Posterior vena cava (tissue), 2 donors: ENCODE measurements around the gene NSG2. TPM values are rescaled to one million over a fixed set of nuclear protein-coding genes. Genes with fewer than 3 reads are reported as not detected.
"Not testable (repeated sequence)": the region's sequence is repeated elsewhere in the genome, so short reads cannot be mapped to it uniquely, and the experiment has no call there.

Source experiments
- DNase-seq: peaks from one replicate; pipeline ENCODE4 v3.0.0-alpha.2; 2020; ENCODE audit warnings: low spot score
- intact Hi-C, 2 donors: fragments of 100-400 bp; cut with DNase I; formaldehyde crosslinking; loops; one replicate each; pipeline versions ENCODE4 v1.14.1 to v1.14.2; 2022 to 2023
- long read RNA-seq, 2 donors: library from polyadenylated mRNA; unstranded; transcript quantifications; one replicate each; pipeline ENCODE4 v2.0.0, GENCODE V29; 2020 to 2021
- total RNA-seq, 2 donors: library from RNA; stranded (reverse); fragmentation: NEBNext Ultra II Directional; extraction: Animal tissue kit (Norgen Biotek cat#: 25700); gene quantifications; one replicate each; pipeline ENCODE4 v1.2.1, GENCODE V29; 2021
- donor health status: DM: yes; HTN: yes; CAD: no.
- donor health status: DM: yes; HTN: yes; CAD: no.

The NSG2 gene
- under 1 TPM in 1 of 2 donors, not detected in 1; 0.29 TPM for total RNA-seq
- long read RNA-seq, donor 1 = 0 reads
- long read RNA-seq, donor 2 = 0 reads

DNA sequence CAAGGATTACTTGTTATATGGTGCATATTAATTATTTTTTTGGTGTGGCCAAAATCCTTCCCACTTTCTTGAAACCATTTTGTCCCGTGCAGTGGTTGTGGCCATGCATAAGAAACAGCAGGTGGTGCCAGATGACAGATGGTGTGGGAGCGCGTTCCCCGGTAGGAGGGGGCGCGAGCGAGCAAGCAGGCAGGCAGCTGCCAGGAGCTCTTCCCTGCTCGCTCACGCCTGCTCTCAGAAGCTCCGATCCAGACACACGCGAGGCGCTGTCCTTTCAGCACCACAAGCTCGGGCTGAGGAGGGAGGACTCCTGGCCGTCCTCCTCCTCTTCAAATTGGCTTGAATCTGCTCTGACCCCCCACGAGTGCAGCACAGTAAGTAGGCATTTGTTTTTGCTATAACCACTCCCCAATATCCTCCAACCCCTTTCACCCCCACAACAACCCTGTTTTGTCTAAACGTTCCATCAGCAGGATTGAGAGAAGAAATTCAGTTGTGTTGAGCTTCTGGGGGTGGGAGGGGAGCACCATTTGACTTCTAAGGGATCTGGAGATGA lies at the start of gene NSG2:
NSG2 (plus strand) TSS at position 237 of the 556 bp plus-strand sequence. CDS start 1,050 bp downstream, outside the sequence.
- intact Hi-C loops = loop anchor here in 1 of 2 donors (2.0 kb wide), 1 partner anchor 265 kb away; no protein-coding TSS in a partner anchor
- peak; percentile 91 for DNase-seq

DNA sequence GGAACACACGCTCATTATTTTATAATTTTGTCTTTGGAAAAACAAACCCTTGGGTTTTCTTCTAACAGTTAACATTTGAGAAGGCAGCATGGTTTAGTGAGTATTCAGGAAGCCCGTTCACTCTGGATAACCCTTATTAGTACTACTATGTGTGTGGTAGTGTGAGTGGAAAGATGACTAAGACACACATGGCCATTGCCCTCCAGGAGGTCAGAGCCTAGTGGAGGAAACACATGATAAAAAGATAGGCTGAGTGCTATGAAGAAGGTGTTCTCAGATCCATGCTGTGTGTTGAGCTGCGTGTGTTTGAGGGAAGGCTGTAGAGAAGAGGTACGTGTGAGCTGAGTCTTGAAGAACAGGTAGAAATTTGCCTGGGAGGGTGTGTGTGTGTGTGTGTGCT lies 48.2 kb upstream of the NSG2 start:
- intact Hi-C loops = no loop called here
- DNase-seq = no peak

GRCh38 chr5:173998531-173998930 lies 47.0 kb upstream of the NSG2 start:
- intact Hi-C loops = no loop called here
- DNase-seq = no peak

DNA sequence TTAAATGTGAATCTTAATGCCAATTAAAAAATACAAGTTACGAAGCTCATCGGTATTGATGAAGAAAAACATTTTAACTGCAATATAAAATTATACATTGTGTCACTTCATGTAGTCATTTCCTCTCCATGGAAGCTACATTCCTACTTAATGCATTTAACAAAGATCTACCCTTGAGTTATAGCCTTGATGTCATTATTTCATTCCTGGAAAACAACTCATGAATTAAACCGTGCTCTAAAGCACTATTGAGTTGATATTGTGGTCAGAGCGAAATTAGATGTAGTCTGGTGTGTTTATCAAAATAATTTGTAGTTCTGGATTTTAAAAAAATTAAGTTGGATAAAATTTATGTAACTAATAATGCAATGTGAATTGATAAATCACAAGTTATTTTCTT lies 45.4 kb upstream of the NSG2 start:
- no peak for DNase-seq
- intact Hi-C loops = no loop called here

GRCh38 chr5:174003795-174004194 lies 41.7 kb upstream of the NSG2 start:
- intact Hi-C loops = no loop called here
- DNase-seq = no peak

DNA sequence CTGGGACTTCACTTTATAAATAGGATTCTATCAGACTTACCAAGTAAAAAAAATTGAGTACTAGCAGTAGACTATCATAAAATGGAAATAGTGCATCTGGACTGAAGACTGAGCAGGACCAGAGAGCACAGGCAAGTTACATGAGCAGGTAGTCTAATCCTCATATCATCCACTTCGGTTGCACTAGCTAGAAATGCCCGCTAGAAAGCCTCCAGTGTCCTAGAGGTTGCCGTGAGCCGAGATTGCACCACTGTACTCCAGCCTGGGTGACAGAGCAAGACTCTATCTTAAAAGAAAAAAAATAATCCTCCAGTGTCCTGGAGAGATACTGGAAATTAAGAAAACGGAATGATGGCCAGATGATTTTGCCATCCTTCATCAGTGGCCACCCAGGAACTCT lies 36.6 kb upstream of the NSG2 start:
- no peak for DNase-seq
- intact Hi-C loops = no loop called here

DNA sequence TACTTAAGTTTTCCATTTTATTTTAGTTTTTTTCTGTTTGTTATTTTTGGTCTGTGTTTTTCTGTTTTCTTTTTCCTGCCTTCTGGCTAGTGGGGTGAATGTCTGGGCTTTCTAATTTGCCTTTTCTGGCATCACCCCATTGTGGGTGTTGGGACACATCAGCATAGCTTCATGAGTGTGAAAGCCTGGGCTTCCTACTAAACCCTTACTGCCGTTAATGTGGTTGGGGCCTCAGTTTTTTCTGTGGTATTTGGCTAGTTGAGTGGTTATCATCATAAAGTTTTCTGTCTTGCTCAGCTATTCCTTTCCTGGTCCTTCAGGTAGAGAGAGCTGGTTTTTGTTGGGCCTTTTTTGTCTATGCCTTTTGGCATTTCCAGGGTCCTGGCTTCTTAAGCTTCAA lies 35.1 kb upstream of the NSG2 start:
- DNase-seq = no peak
- intact Hi-C loops = no loop called here

- intact Hi-C loops = no loop called here
- no peak for DNase-seq
Measured at GRCh38 chr5:174011441-174011840, 34.1 kb upstream of the NSG2 start.

GRCh38 chr5:174020069-174020927 lies 25.2 kb upstream of the NSG2 start:
- DNase-seq, intact Hi-C loops: not testable (repeated sequence)

DNA sequence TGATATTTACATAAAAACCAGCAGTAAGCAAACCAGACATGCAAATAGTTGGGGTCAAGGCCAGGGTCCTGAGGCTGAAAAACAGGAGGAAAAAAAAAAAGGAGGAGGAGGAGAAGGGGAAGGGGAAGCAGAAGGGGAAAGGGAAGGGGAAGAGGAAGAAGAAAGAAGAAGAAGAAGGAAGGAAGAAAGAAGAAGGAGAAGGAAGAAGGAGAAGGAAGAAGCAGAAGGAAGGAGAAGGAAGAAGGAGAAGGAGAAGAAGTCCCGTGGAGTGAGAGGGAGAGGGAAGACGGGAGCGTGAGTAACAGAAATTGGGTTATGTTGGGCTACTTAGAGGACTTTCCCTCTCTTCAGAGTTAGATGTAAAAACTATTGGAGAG lies 24.6 kb upstream of the NSG2 start:
- DNase-seq = no peak
- intact Hi-C loops = no loop called here

GRCh38 chr5:174022384-174023095 lies 23.0 kb upstream of the NSG2 start:
- intact Hi-C loops = no loop called here
- no peak for DNase-seq

- no peak for DNase-seq
- intact Hi-C loops = no loop called here
Measured at GRCh38 chr5:174030286-174030685, 15.2 kb upstream of the NSG2 start.

GRCh38 chr5:174044466-174045254 lies 846 bp upstream of the NSG2 start:
- intact Hi-C loops = loop anchor here in 1 of 2 donors (5.0 kb wide), 1 partner anchor 268 kb away; no protein-coding TSS in a partner anchor

DNA sequence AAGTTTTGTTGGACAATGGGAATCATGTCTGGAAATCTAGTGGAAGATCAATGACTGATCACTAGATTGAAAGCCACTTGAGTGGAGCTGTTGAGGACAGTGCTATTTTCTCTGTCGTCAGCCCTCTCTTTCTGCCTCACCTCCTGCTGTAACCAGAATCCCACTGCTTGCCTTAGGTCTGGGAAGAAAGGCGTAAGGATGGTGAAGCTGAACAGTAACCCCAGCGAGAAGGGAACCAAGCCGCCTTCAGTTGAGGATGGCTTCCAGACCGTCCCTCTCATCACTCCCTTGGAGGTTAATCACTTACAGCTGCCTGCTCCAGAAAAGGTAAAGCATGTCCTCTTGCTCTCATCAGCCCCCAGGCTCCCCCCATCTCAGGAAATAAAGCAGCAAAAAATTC lies 1.1 kb downstream of the NSG2 start:
- intact Hi-C loops = loop anchor here in 1 of 2 donors (2.0 kb wide), 1 partner anchor 264 kb away; no protein-coding TSS in a partner anchor
- DNase-seq = no peak

More at GRCh38 chr5:174044466-174045254, 846 bp upstream of the NSG2 start:
- no peak for DNase-seq

- no peak for DNase-seq
- intact Hi-C loops = loop anchor here in 1 of 2 donors (2.0 kb wide), 1 partner anchor 263 kb away; no protein-coding TSS in a partner anchor
Measured at GRCh38 chr5:174047472-174048099, 2.1 kb downstream of the NSG2 start.

- no peak for DNase-seq
- intact Hi-C loops = loop anchor here in 1 of 2 donors (5.0 kb wide), 1 partner anchor 255 kb away; no protein-coding TSS in a partner anchor
Measured at GRCh38 chr5:174052636-174053035, 7.1 kb downstream of the NSG2 start.

DNA sequence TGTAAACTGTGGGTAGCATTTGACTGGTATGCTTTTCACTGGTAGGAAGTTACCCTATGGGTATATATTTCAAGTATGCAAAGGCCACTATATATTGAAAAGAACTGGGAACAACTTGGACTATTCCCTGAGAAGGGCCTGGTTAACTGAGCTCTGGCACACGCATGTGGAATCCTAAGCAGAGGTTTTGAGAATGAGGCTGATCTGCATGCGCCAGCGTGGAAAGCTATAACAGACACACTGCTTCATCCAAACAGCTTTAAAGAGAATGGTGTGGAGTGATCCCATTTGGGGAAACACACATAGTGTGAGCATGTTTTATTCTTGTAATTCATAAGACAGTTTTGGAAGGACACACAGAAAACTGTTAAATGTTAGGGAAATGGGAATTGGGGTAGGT lies 8.4 kb downstream of the NSG2 start:
- intact Hi-C loops = loop anchor here in 1 of 2 donors (5.0 kb wide), 1 partner anchor 253 kb away; no protein-coding TSS in a partner anchor
- DNase-seq = no peak

GRCh38 chr5:174056064-174056847 lies 10.8 kb downstream of the NSG2 start:
- DNase-seq = no peak
- intact Hi-C loops = no loop called here
